K562 (cell line): ENCODE measurements around the gene PTPRM. TPM values are rescaled to one million over a fixed set of nuclear protein-coding genes. Genes with fewer than 3 reads are reported as not detected.

Experiments used
- ILK ChIP-seq: fragments of 450-650 bp; IDR thresholded peaks from 2 replicates; pipeline ENCODE4 v1.6.1; 2016; ENCODE audit warnings: missing genetic modification characterization, low read depth, mild to moderate bottlenecking, missing compliant biosample characterization, moderate library complexity, borderline replicate concordance
- KDM1A ChIP-seq, 2 experiments: fragments of 450-650 bp; IDR thresholded peaks; 2 replicates each; pipeline ENCODE4 v1.6.1; 2016; ENCODE audit warnings: mild to moderate bottlenecking in 2 of 2
- MED1 ChIP-seq: sonication (generic); formaldehyde crosslinking; IDR thresholded peaks from 2 replicates; pipeline ENCODE4 v1.8.1; 2023; ENCODE audit warnings: missing genetic modification reagents, borderline replicate concordance
- OTX1 ChIP-seq: fragments of 450-650 bp; formaldehyde crosslinking; IDR thresholded peaks from 2 replicates; pipeline ENCODE4 v1.4.0; 2022; ENCODE audit warnings: mild to moderate bottlenecking
- PYGO2 ChIP-seq: fragments of 450-650 bp; IDR thresholded peaks from 2 replicates; pipeline ENCODE4 v1.6.1; 2016; ENCODE audit warnings: mild to moderate bottlenecking, missing genetic modification characterization, moderate library complexity, missing compliant biosample characterization
- TAL1 ChIP-seq: fragments of 450-650 bp; IDR thresholded peaks from 2 replicates; pipeline ENCODE4 v1.6.1; 2016; ENCODE audit warnings: mild to moderate bottlenecking
- TCF7 ChIP-seq: sonication (generic); IDR thresholded peaks from 2 replicates; pipeline ENCODE4 v1.6.1; 2016; ENCODE audit warnings: antibody characterized with exemption, borderline replicate concordance
- TEAD4 ChIP-seq, 2 experiments: sonication (generic) in 1 of 2; formaldehyde crosslinking in 1 of 2; IDR thresholded peaks; 2 replicates each; pipeline versions ENCODE4 v1.6.1 to v1.8.0; 2012 to 2022; ENCODE audit warnings: borderline replicate concordance in 1 of 2, inconsistent platforms in 1 of 2, low read length in 1 of 2, mild to moderate bottlenecking in 1 of 2, missing genetic modification reagents in 1 of 2
- U2AF1 ChIP-seq: fragments of 200-400 bp; formaldehyde crosslinking; optimal IDR thresholded peaks from 2 replicates; pipeline ENCODE3; 2017; ENCODE audit warnings: mild to moderate bottlenecking, low read depth, low read length, moderate library complexity
- polyA plus RNA-seq, 8 experiments: library from polyadenylated mRNA; depleted of rRNA in 4 of 8; stranded (reverse) in 5 of 8; unstranded in 3 of 8; fragments of >200 nt; fragmentation: Nextera tagmentation in 2 of 8; fragmentation: Illumina TruSeq in 1 of 8; extraction: Ambion mirVana in 2 of 8; extraction: Trizol in 1 of 8; gene quantifications; 2 replicates each; pipeline versions ENCODE4 v1.2.1 to v1.2.3, GENCODE V29; 2011 to 2014; ENCODE audit warnings: inconsistent platforms in 1 of 8, missing spikeins in 1 of 8
- total RNA-seq, 7 experiments: library from RNA; depleted of rRNA in 6 of 7; stranded (reverse); fragments of >200 nt in 6 of 7; fragmentation: Illumina TruSeq in 2 of 7; extraction: Trizol in 2 of 7; gene quantifications; 2 replicates each; pipeline versions ENCODE4 v1.2.1 to v1.2.3, GENCODE V29; 2011 to 2021; ENCODE audit warnings: low replicate concordance in 1 of 7
- TF ChIP-seq, protein P1 (sequence below): fragments of 450-650 bp; conservative IDR thresholded peaks from 2 replicates; pipeline ENCODE4 v1.6.1; 2016; ENCODE audit warnings: missing genetic modification characterization, low read depth, mild to moderate bottlenecking, control low read depth, missing compliant biosample characterization

PTPRM gene
- total and polyA plus RNA-seq, 9 of the 15 experiments (the other 6 are each of a cell fraction or from before 2014, with no cell fraction given): 0.03 to 0.16 (median 0.08) TPM; not detected in 3

DNA sequence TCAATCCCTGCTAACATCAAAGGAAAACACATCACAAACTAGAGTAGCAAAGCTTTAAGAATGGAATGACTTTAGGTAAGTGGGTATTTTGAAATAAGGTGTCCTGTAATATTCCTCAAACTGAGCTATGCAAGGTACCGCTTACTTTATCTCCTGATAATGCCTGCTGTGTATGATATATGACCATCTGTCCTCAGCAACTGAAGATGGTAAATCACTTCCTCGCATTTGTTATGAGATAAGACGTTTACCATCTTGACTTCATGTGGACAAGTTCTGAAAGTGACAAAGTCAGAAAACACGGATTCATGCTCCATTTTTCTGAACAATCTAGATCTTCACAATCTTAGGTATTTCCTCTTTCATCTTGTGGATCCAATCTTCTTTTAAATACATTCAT, 49.3 kb upstream of the PTPRM start (continued):
- TF ChIP-seq, protein P1, sequence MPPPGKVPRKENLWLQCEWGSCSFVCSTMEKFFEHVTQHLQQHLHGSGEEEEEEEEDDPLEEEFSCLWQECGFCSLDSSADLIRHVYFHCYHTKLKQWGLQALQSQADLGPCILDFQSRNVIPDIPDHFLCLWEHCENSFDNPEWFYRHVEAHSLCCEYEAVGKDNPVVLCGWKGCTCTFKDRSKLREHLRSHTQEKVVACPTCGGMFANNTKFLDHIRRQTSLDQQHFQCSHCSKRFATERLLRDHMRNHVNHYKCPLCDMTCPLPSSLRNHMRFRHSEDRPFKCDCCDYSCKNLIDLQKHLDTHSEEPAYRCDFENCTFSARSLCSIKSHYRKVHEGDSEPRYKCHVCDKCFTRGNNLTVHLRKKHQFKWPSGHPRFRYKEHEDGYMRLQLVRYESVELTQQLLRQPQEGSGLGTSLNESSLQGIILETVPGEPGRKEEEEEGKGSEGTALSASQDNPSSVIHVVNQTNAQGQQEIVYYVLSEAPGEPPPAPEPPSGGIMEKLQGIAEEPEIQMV (tag): no peak
- TF ChIP-seq U2AF1 (no peak), KDM1A (IDR thresholded peaks at IDR 0.05) (0 out of 4 replicates have a peak, but pooled peaks have one; percentile 22 to 34), TAL1 (peak; percentile 37; the same call in 1 of the 2 replicates), OTX1 (CRISPR knock-in tag) (no peak), TEAD4 (IDR thresholded peaks at IDR 0.05; ENCODE audit: low read length) (peak; percentile 45), TEAD4 (CRISPR knock-in tag; IDR thresholded peaks at IDR 0.05; ENCODE audit: borderline replicate concordance) (no peak), MED1 (CRISPR knock-in tag) (no peak), TCF7 (no peak), ILK (tag) (no peak), PYGO2 (no peak)
